Fibroblast of the aortic adventitia (primary cell): Measurements from ENCODE around the gene SDCCAG8. TPM values are rescaled to one million over a fixed set of nuclear protein-coding genes. Genes with fewer than 3 reads are reported as not detected.

ENCODE experiments used
- DNase-seq: peaks from one replicate; pipeline ENCODE4 v3.0.0-alpha.2; 2010; ENCODE audit warnings: low read depth
- H3K4me3 ChIP-seq: 2 replicates; pipeline ENCODE4 v1.5.1; 2011; ENCODE audit warnings: low read depth, mild to moderate bottlenecking, control low read depth, low read length, moderate library complexity
- total RNA-seq: library from RNA; depleted of rRNA; stranded (reverse); fragments of >200 nt; gene quantifications from 2 replicates; pipeline ENCODE4 v1.2.3, GENCODE V29; 2012; ENCODE audit warnings: low replicate concordance
- TF ChIP-seq, protein P1 (sequence below): IDR thresholded peaks from 2 replicates; pipeline ENCODE4 v1.5.1; 2011; ENCODE audit warnings: mild to moderate bottlenecking, low read length, control low read depth, inconsistent platforms; ENCODE audit not compliant: insufficient read depth

SDCCAG8 gene
- total RNA-seq, 1 donor = 69.2 TPM

DNA sequence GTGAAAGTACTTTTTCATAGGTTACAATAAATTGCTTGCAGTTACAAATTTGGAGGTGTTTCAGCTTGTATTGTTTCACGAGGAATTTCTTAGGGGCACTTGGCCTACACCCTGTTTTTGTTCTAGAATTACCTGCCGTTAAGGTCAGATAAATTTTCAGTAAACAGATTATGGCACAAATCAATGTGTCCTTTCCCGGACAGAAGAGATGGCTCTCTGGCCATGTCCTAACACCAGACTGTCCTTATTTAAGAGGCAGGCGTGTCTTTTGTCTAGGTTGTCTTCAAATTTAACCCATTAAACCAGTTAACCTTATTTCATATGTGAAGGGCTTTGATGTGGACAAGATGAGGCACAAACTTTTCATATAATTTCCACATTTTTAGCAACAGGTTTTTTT lies 243.4 kb downstream of the SDCCAG8 start:
- TF ChIP-seq, protein P1, sequence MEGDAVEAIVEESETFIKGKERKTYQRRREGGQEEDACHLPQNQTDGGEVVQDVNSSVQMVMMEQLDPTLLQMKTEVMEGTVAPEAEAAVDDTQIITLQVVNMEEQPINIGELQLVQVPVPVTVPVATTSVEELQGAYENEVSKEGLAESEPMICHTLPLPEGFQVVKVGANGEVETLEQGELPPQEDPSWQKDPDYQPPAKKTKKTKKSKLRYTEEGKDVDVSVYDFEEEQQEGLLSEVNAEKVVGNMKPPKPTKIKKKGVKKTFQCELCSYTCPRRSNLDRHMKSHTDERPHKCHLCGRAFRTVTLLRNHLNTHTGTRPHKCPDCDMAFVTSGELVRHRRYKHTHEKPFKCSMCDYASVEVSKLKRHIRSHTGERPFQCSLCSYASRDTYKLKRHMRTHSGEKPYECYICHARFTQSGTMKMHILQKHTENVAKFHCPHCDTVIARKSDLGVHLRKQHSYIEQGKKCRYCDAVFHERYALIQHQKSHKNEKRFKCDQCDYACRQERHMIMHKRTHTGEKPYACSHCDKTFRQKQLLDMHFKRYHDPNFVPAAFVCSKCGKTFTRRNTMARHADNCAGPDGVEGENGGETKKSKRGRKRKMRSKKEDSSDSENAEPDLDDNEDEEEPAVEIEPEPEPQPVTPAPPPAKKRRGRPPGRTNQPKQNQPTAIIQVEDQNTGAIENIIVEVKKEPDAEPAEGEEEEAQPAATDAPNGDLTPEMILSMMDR = no peak
- DNase-seq = no peak
- H3K4me3 ChIP-seq = no peak overlapping the region

DNA sequence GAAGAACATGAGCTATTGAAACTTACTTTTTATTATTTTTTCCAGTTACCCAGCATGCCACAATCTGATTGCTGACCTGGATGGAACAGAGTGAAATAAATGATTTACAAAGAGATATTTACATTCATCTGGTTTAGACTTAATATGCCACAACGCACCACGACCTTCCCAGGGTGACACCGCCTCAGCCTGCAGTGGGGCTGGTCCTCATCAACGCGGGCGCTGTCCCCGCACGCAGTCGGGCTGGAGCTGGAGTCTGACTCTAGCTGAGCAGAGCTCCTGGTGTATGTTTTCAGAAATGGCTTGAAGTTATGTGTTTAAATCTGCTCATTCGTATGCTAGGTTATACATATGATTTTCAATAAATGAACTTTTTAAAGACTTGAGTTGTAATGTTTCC lies 243.9 kb downstream of the SDCCAG8 start:
- H3K4me3 ChIP-seq = no peak overlapping the region
- TF ChIP-seq, protein P1 = no peak
- DNase-seq = no peak

DNA sequence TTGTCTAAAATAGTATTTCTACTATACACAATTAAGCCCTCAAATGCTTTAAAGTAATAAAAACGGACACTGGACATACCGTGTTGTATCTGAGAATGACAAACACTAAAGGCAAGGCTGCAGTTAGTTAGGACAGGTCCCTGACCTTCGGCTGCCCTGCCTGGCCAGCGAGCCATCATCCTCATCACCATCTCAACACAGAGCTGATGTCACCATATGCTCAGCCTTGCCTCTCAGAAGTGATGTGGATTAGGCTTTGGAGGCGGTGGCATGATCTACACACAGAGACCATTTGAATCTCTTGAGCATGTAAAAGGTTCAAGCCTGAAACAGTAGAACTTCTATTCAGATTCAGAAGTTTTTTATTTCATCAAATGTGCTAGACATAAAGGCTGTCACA lies 244.7 kb downstream of the SDCCAG8 start:
- no peak for DNase-seq
- TF ChIP-seq, protein P1 = no peak
- H3K4me3 ChIP-seq = no peak overlapping the region

DNA sequence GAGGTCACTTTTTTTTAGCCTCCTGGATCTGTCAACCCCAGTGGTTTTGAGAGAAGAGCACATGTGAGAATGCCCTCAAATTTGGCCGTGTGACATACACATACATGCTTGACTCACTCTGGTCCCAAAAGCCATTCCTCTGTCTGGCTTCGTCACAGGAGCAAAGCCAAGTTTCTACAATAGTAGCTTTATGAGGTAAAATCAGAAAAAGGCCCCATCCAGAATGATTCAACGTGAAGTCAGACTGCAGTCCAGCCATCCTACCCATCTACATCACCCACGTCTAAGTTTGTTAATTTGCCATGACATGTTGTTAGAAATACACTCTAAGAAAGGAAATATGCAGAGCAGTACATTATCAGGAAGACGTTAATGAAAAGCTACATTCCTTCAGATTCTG lies 245.2 kb downstream of the SDCCAG8 start:
- TF ChIP-seq, protein P1 = no peak
- H3K4me3 ChIP-seq = no peak overlapping the region
- DNase-seq = peak; percentile 77

DNA sequence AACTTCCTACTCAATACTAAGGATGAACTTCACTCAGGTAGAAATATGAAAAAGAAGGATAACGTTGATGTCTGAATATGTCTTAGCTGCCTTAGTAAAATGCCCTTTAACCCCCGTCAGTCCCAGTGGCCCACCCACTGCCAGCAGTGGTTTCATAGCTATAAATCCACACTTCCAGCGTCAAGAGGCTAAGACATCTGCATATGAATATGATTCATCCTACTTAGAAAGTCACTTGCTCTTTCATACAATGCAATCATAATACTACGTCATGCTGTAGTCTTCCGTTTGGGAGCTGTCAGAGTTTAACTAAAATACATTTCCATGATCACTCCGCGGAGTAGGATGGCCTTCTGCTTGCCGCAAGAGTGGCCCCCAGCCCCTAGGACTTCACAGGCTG lies 247.3 kb downstream of the SDCCAG8 start:
- H3K4me3 ChIP-seq = no peak overlapping the region
- DNase-seq = no peak
- TF ChIP-seq, protein P1 = no peak

DNA sequence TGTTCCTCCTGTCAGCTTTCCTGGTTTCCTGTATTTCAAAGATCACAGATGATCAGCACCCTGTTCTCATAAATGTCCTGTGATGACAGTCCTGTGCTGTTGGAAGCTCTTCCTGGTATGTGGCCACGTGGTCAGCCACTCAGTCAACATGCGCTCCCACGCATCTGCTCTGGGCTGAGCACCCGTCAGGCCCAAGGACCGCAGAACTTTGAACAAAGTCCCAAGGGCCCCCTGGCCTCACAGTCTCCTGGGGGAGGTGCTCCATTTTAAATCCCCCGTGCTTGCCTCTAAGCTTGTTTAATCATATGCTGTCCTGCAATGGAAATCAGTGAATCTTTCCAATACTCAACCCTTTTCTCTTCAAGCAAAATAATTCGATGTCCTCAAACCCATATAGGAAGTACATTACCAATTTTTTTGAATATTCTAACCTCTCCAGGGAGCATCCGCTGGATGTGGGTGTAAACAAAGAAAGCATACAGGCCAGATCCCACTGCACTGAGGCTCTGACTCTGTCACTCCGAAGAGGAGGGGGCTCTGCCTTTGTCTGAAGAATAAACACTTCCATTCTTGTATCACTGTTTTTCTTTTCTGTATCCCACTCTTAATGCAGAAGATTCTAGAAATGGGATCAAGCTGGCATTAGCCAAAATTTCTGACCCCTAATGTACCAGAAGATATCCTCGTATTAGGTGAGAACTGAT lies 250.3 kb downstream of the SDCCAG8 start:
- H3K4me3 ChIP-seq = no peak overlapping the region
- DNase-seq = no peak
- TF ChIP-seq, protein P1 = no peak
